GM12864 (cell line): ENCODE results near the gene MYEF2.

Source experiments
- DNase-seq: peaks from one replicate; pipeline ENCODE4 v3.0.0-alpha.2; 2011; ENCODE audit warnings: low read depth
- H3K4me3 ChIP-seq: 2 replicates; pipeline ENCODE4 v1.5.1; 2011; ENCODE audit warnings: mild to moderate bottlenecking, low read depth, low read length, control low read depth
- TF ChIP-seq, protein P1 (sequence below): IDR thresholded peaks from 2 replicates; pipeline ENCODE4 v1.5.1; 2011; ENCODE audit warnings: low read depth, mild to moderate bottlenecking, moderate library complexity, low read length, control low read depth, inconsistent platforms; ENCODE audit errors: missing control alignments

MYEF2 gene

DNA sequence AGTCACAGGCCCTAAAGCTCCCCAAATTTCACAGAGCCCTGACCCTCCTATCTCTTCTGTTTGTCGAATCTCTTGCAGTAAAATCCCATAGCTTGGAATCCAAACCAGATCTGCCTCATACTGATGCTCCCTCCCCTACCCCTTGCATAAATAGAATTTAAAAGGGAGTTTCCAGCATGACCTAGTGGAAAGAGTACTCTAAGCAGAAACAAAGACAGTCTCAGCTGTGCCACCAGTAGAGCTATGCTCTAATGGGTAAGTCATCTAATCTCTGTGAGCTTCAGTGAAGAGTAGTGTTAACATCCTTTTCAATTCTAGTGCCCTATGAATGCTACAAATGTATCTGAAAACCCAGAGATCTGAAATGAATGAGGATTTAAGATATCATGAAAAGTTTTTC is 24.0 kb upstream of the MYEF2 start:
- TF ChIP-seq, protein P1, sequence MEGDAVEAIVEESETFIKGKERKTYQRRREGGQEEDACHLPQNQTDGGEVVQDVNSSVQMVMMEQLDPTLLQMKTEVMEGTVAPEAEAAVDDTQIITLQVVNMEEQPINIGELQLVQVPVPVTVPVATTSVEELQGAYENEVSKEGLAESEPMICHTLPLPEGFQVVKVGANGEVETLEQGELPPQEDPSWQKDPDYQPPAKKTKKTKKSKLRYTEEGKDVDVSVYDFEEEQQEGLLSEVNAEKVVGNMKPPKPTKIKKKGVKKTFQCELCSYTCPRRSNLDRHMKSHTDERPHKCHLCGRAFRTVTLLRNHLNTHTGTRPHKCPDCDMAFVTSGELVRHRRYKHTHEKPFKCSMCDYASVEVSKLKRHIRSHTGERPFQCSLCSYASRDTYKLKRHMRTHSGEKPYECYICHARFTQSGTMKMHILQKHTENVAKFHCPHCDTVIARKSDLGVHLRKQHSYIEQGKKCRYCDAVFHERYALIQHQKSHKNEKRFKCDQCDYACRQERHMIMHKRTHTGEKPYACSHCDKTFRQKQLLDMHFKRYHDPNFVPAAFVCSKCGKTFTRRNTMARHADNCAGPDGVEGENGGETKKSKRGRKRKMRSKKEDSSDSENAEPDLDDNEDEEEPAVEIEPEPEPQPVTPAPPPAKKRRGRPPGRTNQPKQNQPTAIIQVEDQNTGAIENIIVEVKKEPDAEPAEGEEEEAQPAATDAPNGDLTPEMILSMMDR = no peak
- no peak for DNase-seq
- no peak overlapping the region for H3K4me3 ChIP-seq

DNA sequence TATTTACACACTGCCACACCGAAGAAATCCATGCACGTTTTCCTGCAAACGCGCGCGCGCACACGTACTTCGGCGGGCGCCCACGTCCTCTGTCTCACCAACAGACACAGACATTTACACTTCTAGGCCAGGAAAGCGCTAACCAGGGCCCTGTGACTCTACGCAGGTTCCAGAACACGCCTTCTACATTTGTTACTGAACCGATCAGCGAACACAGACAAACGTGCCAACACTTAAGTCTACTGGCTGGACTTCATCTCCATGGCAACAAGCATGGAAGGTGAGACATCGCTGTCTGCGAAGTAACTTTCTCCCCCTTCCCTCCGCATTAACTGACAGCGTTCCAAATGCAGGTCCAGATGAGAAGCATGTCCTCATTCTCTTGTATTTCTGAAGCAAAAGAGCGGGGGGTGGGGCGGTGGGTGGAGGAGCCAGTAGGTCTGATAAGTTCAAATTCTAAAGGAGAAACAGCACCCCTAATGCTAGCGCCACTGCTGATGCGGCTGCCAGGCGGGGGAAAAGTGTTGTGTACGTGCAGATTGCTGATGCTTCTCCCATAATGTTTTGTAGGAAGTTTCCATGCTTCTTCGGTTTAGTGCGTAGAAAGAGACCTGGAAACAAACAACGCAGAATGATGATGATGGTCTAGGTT is 13.6 kb upstream of the MYEF2 start, which contains the start of gene CTXN2:
Gene CTXN2 (plus strand): TSS at position 92 of the 652 bp plus-strand sequence. CDS start 9,636 bp downstream, outside the sequence.
- TF ChIP-seq, protein P1 = no peak
- H3K4me3 ChIP-seq = no peak within 1 kb of the TSS
- no peak for DNase-seq

DNA sequence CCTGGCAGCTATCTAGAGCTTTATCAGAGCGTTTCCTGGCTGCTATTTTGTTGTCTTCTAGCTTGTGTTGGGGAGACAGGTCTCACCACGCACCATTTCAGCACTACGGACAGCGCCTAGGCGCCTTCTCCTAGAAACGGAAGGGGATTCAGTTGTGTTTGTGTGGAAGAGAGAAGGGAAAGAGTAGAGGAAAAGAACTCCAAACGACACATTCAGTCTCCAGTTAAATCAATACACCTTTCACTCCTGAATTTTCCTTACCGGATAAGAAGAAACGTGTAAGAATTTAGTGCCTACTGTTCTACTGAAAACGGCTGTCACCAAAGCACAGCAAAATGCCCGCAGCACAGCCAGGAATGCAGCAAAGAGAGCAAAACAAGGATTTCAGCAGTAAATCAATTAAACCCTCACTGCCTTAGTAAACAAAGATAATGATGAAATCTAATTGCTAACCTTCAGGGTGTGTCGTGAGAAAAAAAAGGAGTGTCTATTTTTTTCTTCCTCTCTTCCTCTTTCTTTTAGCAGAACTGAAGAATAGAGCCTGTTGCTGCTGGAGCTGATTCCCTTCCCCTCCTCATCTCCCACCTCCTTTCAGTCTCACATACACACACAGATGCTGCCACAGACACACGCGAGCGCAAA is 13.0 kb upstream of the MYEF2 start:
- no peak overlapping the region for H3K4me3 ChIP-seq
- TF ChIP-seq, protein P1 = no peak
- DNase-seq = no peak

DNA sequence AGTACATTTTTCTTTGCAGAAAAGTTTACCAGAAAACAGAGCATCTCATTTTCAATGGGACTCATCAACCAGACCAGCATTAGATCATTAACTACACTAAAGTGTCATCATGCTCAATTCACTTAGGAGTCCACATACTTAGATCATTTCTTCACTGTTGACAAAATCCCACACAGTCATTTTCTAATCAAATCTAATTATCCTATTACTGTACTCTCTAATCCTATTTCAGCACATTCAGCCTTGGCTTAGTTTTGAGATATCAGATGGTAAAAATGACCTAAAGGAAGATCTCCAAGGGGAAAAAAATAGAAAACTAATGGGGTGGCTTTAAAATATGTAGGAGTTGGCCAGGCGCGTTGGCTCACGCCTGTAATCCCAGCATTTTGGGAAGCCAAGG is 8.2 kb upstream of the MYEF2 start:
- DNase-seq = no peak
- no peak overlapping the region for H3K4me3 ChIP-seq
- TF ChIP-seq, protein P1 = no peak

DNA sequence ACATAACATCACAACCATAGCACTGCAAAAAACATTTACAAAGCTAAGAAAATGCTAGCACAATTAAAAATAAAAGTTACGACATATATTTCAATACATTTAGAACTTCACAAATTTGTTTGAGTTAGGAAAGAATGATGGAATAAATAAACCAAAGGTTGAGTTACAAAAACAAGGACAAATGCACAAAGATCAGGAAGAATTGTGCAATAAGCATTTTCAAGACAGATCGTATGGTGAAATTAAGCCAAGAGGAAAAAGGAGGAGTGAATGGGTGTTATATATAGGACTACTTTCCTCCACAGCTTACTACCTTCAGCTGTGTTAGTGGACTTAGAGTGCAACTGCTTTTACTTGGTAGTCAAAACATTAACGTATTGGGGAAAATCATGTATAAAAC is 7.4 kb upstream of the MYEF2 start:
- H3K4me3 ChIP-seq = no peak overlapping the region
- TF ChIP-seq, protein P1 = no peak
- DNase-seq = no peak

DNA sequence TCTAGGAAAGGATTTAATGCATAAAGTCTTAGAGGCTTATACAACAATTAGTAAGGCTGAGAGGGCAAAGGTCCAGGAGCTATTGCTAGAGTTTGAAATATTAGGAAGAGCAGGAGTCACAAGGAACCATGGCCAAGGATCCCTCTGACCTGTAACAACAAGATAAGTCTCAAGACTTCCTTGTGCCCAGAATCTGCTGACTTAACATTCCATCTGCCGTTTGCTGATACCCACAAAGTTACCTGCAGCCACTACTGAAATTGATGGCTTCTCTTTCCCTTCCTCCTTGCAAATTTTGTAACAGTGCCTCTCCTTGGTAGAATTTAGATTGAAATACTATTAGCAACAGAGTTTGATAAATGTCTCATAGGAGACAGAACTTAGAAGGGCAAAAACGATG is 4.7 kb upstream of the MYEF2 start:
- H3K4me3 ChIP-seq = no peak overlapping the region
- TF ChIP-seq, protein P1 = no peak
- no peak for DNase-seq

DNA sequence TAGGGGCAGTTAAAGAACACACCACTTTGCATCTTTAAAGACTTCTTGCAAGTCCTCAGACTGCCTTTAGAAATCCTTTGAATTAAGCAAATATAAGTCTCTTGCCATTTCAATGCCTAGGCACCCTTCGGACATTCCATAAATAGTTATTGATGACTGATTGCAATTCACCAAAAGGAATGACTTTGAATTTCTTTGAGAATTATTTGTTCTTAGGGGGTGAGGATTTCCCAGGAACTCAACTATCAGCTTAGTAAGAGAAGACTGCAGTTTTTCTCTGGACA is 495 bp upstream of the MYEF2 start:
- no peak for DNase-seq
- H3K4me3 ChIP-seq = peak overlapping the region; percentile 68
- TF ChIP-seq, protein P1 = no peak
